ENCODE measurements around the gene FMNL1.
A peak's percentile ranks its signal among the peaks of the same experiment; 100 is the strongest.
"Not testable (repeated sequence)": the region's sequence is repeated elsewhere in the genome, so short reads cannot be mapped to it uniquely, and the experiment has no call there.

Gene FMNL1, protein sequence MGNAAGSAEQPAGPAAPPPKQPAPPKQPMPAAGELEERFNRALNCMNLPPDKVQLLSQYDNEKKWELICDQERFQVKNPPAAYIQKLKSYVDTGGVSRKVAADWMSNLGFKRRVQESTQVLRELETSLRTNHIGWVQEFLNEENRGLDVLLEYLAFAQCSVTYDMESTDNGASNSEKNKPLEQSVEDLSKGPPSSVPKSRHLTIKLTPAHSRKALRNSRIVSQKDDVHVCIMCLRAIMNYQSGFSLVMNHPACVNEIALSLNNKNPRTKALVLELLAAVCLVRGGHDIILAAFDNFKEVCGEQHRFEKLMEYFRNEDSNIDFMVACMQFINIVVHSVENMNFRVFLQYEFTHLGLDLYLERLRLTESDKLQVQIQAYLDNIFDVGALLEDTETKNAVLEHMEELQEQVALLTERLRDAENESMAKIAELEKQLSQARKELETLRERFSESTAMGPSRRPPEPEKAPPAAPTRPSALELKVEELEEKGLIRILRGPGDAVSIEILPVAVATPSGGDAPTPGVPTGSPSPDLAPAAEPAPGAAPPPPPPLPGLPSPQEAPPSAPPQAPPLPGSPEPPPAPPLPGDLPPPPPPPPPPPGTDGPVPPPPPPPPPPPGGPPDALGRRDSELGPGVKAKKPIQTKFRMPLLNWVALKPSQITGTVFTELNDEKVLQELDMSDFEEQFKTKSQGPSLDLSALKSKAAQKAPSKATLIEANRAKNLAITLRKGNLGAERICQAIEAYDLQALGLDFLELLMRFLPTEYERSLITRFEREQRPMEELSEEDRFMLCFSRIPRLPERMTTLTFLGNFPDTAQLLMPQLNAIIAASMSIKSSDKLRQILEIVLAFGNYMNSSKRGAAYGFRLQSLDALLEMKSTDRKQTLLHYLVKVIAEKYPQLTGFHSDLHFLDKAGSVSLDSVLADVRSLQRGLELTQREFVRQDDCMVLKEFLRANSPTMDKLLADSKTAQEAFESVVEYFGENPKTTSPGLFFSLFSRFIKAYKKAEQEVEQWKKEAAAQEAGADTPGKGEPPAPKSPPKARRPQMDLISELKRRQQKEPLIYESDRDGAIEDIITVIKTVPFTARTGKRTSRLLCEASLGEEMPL

DNA sequence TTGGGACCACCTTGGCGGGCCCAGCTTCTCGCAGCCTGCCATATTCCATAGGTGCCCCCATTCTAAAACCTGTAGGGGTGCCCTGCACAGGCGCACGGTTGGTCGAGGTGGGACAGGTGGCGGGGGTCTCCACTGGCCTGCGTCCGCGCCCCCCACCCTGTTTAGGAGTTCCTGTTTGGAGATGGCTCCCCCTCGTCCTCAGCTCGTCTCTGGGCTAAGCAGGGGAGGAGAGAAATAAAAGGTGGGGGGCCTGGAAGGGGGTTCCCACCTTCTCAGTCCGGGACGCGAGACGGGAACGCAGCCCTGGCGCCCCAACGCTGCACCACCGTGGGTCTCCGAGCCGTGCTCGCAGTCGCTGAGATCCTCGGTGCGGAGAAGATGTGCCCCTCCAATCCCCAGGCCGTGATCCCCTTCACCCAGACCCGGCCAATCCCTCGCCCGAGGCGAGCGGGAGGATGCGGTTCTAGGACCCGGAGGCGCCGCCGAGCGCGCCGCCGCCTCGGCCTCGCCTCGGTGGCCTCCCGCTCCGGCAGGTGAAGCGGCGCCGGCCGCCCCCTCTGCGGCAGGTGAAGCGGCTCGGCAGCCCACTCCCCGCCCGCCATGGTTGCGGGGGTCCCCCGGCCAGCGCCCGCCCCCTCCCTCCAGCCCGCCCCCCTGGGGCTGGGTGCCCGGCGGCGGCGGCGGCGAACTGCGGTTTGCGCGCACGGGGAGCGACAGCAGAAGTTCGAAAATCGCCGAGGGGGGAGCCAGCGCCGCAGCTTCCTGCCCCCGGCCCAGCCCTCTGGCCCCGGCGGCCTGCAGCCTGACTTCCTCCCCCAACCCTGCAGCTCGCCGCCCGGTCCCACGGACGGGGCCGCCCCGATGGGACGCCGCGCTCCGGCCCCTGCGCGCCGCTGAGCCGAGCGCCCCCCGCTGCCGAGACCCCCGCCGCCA lies at the start of gene FMNL1:
FMNL1 (plus strand) TSS at position 805 of the 933 bp plus-strand sequence. CDS start 240 bp downstream, outside the sequence.
- DNase-seq: peak; percentile 76

DNA sequence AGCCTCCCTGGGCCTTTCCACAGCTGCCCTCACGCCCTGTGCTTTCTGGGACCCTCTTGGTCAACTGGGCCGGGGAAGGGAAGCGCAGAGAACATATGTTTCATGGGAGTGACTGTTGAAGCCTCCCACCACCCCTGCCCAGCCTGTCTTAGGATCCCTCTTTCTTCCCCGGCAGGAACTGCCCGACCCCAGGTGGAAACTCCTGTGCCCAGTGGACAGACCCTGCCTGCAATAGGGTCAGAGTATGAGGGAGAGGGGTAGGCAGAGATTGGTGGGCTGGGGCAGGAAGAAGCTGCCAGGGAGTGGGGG lies 49.5 kb upstream of the FMNL1 start:
- no peak for DNase-seq

DNA sequence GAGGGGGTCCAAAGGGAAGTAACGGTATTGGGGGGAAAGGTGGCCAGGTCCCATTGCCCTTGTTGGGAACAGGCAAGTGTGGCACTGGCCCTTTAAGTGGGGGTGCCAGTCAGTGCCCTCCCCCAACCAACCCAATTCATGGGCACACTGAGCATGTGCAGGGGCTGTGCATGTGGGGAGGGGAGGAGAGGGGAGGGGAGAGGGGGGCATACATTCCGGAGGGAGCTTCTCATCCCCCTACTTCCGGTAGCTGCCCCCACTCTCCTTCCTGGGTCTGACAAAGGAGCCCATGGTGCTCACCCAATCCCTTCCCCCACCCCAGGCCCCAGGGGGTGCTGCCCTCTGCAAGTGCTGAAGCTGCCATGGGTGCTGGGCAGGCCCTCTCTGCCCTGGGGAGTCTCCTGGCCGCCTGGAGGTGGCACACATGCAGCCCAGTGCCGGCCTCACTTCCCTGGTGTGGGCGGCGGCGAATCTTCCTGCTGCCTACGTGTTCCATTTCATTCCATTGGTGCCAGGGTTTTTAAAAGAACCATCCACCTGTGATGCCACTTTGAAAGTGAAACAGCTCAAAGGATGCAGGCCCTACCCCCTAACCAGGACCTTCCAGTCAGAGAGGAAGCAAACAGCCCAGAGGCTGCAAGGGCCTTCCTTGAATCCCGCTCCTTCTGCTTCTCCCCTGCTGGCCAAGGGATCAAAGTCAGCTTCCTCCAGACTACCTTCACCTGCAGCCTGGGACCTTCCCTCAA lies 49.0 kb upstream of the FMNL1 start:
- DNase-seq: peak; percentile 68

DNA sequence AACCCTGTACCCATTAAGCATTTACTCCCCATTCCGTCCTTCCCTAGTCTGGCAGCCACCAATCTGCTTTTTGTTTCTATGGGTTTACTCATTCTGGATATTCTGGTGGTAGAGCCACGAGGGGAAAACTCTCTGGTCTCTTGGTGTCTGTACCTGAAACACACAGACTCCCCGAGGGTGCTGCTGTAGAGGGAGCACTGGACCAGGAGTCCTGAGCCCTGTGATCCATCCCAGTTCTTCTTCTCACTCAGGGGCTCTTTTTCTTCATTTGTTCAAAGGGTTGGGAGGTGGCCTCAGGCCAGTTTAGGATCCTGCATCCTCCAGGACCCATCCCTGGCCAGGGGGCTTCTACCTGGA lies 45.9 kb upstream of the FMNL1 start:
- DNase-seq: no peak

DNA sequence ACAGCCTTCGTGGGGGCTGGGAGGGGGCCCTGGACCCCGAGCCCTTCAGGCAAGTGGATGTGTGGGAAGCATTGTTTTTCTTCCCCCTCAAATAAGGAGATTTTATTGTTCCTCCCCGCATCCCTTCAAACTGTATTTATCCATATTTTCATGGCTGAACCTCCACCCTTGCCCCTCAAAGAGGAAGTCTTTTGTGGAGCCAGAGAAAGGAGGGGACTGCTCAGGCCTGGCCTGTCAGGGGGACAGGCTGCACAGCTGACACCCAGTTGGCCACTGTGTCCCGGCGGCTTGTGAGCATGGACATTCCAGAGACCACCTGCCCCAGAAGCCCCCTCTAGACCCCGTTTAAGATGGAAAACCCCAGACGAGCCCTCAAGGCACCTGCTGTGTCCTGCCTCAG lies 44.1 kb upstream of the FMNL1 start:
- DNase-seq: no peak

DNA sequence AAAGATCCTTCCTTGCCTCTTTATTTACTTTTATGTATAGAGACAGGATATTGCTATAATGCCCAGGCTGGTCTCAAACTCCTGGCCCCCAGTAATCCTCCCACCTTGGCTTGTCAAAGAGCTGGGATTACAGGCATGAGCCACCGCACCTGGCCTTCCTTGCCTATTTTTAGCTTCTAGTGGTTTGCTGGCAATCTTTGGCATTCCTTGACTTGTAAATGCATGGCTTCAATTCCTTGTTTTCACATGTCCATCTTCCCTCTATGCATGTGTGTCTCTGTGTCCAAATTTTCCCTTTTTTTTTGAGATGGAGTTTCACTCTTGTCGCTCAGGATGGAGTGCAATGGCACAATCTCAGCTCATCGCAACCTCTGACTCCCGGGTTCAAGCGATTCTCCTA lies 37.5 kb upstream of the FMNL1 start:
- DNase-seq: no peak

DNA sequence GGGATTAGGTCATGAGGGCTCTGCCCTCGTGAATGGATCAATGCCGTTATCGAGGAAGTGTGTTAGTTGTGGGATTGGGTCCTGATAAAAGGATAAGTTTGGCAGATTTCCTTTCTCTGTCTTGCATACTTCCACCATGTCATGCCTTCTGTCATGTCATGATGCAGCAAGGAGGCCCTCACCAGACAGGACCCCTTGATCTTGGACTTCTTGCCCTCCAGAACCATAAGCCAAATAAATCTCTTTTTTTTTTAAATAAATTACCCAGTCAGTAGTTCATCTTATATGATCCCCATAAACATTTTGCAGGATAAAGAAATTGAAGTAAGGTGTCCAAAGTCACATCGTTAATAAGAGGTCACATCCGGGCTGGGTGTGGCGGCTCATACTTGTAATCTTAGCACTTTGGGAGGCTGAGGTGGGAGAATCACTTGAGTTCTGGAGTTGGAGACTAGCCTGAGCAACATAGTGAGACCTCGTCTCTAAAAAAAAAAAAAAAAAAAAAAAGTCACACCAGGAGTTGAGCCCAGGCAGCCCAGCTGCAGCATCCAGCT lies 34.8 kb upstream of the FMNL1 start:
- no peak for DNase-seq

DNA sequence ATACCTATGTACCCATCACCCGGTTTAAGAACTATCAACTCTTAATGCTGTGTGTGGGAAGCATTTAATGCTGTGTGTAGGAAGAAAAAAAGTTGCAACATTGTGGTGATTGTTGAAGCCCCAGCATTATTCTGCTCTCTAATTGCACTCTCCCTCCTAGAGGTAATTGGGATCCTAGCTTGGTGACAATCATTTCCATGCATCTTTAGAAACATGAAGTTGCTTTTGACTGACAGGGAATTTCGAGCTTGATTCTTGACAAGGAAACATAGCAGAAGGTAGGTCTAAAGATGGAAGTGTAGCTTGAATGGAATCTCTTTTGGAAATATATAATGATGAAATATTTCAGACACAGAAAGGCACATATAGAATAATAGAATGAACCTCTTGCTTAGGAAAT lies 32.7 kb upstream of the FMNL1 start:
- no peak for DNase-seq

DNA sequence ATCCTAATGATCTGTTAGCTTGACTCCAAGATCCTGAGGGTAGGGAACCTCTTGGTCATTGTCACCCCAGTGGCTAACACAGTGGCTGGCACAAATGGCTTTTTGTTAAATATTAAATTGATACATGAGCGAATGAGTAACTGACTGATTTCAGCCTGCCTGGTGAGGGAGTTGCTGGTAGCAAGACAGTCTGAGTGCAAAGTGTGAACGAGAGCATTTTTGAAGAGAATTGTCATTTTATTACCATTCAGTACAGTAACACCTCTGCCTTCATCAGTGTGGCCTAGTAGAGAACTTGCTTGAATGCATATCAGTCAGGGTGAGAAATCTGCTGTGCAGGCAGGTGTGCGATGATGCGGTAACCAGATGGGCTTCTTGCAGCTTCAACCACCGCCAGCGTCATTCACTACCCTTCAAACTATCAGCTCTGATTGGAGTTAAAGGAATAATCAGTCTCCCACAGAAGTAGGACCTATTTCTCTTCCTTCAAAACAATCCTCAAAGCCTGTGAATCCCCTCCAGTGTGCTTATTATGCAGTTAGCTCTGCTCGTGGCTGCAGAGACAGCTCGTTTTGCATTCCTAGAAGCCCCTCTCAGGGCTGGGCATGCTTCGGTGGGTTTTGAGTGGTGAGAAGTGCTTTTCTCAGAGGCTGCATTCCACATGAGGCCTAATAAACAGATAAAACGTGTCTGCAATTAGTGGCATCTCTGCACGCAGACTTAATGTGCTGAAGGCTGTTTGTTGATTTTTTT lies 31.0 kb upstream of the FMNL1 start:
- no peak for DNase-seq

DNA sequence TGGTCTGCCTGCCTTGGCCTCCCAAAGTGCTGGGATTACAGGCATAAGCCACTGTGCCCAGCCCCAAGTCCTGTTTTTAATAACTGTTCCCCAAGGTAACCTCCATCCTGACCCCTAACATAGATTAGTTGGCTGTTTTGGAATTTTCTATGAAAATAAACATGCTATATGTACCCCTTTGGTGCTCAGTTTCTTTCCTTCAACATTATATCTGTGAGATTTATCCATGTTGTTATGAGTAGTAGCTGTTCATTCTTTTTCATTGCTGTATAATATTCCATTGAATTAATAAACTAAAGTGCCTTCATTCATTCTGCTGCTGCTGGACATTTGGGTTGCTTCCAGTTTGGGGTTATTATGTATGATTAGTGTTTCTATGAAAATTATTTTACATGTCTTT lies 26.3 kb upstream of the FMNL1 start:
- DNase-seq: no peak

DNA sequence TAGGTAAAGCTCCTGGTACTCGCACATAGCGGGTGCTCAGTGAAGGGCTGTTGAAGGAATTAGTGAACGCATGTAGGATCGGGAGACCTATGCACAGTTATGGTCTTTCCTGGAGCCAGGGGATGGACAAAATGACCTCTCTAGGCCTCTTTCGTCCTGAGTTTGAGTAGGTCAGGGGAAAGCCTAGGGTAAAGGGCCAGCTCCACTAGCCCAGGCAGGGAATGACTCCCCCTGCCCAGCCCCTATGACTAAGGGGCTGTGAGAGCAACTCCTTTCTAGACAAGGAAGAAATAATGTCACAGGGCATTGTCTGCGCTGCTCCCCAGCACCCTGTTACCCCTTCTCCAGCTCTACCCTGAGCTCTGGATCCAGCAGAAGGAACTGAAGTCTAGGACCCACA lies 24.6 kb upstream of the FMNL1 start:
- DNase-seq: no peak

DNA sequence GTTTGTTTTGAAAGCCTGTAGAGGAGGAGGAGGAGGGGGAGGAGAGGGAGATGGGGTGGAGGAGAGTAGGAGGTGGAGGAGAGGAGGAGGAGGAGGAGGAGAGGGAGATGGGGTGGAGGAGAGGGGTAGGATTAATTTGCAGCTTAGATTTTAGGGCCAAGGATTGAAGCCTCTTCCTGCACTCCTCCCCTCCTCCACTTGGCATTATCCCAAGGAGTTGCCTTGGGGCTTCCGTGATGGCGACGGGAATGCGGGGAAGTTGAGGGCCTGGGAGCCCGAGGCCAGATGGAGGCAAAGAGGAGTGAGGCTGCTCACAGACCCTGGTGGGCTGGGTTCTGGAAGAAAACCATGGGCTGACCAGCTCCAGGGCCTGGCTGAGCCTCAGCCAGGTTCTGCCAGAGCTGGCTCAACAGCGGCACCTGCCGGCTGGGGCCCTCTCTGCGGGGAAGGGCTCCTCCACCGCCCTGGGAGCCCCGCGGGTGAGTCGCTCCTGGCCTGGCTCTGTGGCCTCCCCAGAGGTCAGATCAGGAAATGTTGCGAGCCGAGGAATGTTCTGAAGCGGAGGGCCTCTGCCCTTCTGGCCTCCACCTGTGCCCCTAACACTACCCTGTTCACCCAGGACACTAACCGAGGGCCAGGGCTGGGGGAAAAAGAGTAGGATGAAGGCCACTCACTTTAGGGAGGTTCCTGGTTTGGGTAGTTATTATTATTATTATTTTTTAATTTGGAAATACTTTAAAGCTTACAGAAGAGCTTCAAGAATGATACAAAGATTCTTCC lies 23.9 kb upstream of the FMNL1 start:
- peak; percentile 94 for DNase-seq

DNA sequence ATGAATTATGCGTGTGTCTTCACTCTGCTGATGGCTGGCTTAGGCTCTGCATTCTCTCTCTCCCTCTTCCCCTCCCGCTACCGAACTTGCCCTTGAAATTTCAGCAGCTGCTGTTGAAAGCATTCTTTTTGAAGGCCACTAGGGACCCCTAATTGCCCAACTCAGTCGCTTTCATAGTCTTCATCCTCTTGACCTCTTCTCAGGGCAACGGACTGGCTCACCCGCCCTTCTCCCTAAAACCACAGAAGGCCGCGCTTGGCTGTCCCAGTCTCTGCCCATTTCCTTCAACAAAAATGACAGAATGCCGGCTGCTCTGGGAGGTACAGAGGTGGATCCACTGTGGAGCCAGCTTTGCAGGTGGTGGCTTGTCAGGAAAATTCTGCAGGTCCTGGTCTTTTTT lies 21.0 kb upstream of the FMNL1 start:
- no peak for DNase-seq

DNA sequence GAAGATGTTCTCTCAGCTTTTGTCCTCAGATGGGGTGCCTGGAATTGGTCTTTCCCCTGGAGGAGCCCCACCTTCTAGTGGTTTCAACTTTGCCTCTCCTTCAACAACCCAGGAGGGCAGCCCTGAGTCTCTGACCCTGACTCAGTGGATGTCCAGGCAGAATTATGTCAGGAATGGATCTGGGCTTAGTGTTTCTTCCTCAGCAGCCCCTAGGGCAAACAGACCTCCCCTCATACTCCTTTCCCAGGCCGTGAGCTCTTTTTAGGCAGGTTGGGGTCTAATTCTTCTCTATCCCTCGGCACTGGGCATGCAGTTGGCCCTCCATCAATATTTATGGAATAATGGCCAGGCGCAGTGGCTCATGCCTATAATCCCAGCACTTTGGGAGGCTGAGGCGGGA lies 20.2 kb upstream of the FMNL1 start:
- DNase-seq: no peak

DNA sequence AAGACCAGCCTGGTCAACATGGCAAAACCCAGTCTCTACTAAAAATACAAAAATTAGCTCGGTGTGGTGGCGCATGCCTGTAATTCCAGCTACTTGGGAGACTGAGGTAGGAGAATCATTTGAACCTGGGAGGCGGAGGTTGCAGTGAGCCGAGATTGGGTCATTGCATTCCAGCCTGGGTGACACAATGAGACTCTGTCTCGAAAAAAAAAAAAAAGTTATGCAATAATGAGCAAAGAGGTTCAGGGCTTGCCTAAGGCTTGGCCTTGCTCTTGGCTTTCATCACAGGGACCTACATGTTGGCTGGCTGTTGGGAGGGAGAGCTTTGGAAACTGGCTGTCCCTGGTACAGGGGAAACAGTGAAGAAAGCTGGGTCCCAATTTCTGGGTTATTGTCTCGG lies 19.8 kb upstream of the FMNL1 start:
- DNase-seq: not testable (repeated sequence)

DNA sequence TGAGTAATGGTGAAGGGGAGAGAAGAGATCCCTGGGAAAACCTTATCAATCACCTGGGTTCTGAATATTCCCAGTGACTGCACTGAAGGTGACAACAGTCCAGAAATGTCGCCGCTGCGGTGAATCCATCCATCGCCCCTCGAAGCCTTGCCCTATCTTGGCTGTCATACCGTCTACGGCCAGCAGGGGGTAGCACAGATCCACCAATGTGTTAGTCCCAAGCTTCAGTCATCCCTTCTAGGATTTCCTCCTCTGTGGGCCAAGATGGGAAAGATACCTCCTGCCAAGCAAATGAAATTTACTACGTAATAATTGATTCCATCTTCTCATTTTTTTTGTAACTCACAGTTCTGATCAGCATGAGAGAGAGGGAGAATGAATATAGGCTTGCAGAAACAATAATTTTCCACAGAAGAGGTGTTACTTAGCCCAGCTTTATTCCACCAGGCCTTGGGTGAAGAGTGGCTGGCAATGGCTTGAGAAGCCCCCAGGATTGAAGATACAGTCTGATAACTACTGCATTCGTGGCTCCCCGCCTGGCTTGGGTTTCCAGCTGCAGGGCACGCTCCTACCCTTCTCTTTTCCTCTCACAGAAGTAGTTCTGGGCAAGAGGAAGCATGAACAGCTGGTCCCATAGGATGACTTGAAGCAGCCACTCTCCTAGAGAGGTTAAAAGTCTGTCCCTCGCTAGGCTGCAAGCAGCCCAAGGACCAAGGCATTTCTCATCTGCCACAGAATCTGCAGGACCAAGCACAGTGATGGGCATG lies 2.6 kb upstream of the FMNL1 start:
- DNase-seq: peak; percentile 90

DNA sequence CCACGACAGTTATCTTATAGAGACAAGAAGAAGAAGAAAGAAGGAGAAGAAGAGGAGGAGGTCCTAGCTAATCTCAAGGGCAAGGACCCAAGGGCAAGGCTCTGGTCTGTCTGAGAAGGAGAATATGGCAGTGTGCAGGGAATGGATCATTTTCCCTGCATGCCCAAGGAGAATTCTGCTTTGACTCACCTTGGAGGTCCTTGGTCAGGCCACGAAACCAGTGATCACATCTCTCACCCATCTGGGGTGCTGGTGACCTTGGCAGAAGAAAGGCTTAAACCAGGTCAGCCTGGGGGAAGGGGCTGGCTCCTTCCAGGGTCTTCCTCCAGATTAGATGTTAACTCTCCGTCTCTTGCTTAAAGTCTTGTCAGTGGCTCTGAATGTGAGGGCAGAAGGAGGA lies 1.6 kb upstream of the FMNL1 start:
- DNase-seq: no peak

DNA sequence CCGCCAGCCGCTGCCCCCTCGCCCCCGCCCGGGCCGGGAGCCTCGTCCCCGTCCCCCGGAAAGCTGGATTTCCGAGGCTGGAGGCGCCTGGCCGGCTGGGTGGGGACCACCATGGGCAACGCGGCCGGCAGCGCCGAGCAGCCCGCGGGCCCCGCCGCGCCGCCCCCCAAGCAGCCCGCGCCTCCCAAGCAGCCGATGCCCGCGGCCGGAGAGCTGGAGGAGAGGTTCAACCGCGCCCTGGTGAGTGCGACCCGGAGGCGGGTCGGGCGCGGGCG lies 266 bp downstream of the FMNL1 start:
- peak; percentile 44 for DNase-seq

DNA sequence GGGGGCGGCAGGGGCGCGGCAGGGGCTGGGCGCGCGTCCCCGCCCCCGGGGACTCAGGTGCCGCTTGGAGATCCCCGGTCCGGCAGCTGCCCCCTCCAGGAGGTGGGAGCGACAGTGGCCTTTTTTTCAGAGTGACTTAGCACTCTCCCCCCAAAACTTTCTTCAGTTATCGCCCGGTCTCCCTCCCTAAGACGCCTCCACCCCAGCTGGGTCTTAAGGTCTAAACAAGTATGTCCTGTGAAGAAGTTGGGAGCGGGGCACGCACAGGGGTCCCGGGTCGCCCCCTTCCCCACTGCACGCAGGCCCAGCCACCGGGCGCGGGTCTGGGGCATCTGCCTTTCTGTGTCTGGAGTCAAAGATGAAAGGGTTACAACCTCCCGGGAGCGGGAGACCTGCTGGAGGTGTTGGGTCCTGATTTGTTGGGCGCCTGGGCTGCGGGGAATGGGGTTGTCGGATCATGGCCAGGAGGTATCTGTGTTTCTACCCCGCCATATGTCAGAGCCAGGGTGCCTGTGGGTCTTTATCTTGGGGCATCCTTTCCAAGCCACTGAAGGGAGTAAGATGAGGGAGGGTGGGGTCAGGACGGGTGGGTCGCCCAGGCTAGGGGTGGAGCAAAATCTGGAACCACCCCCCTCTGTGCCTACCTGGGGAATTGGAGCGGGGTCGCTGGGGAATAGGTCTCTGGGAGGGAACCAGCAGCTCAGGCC lies 757 bp downstream of the FMNL1 start:
- DNase-seq: peak; percentile 83

Measured in stimulated activated CD4-positive, alpha-beta T cell treated with anti-CD3 and anti-CD28 coated beads, Interleukin-15, amount 100 ng/mL, for 24 hours (primary cell).